Gastroesophageal sphincter (tissue), 4 donors: ENCODE measurements around the gene HLA-DMA. TPM values are rescaled to one million over a fixed set of nuclear protein-coding genes. Genes with fewer than 3 reads are reported as not detected.

Experiments
- ATAC-seq: fragments of 150-250 bp; one replicate; pipeline ENCODE4 v1.9.1; 2016; ENCODE audit warnings: mild to moderate bottlenecking, moderate library complexity
- H3K27ac ChIP-seq, 4 donors: fragments of 200-600 bp; sonication (generic) in 3 of 4; 1 replicate in 3 of 4; 2 replicates in 1 of 4; pipeline ENCODE4 v1.5.1; 2016 to 2019
- H3K27me3 ChIP-seq: fragments of 200-600 bp; sonication (generic); one replicate; pipeline ENCODE4 v1.5.1; 2019
- H3K36me3 ChIP-seq, 2 donors: fragments of 200-600 bp; sonication (generic); one replicate each; pipeline ENCODE4 v1.5.1; 2019; ENCODE audit warnings: control low read depth in 1 of 2
- H3K4me1 ChIP-seq, 3 donors: fragments of 200-600 bp; sonication (generic); 1 replicate in 2 of 3; 2 replicates in 1 of 3; pipeline ENCODE4 v1.5.1; 2016 to 2019; ENCODE audit warnings: control low read depth in 2 of 3
- H3K4me3 ChIP-seq, 2 donors: fragments of 200-600 bp; sonication (generic); one replicate each; pipeline ENCODE4 v1.5.1; 2019; ENCODE audit warnings: mild to moderate bottlenecking in 1 of 2, moderate library complexity in 1 of 2
- H3K9me3 ChIP-seq, 3 donors: fragments of 200-600 bp; sonication (generic); one replicate each; pipeline ENCODE4 v1.5.1; 2017 to 2019; ENCODE audit warnings: control low read depth in 2 of 3
- EP300 ChIP-seq: sonication (generic); formaldehyde crosslinking; IDR thresholded peaks from one replicate; pipeline ENCODE4 v1.6.1; 2017; ENCODE audit warnings: antibody characterized with exemption, mild to moderate bottlenecking
- POLR2A ChIP-seq, 2 donors: fragments of 450-650 bp; IDR thresholded peaks; one replicate each; pipeline ENCODE4 v1.6.1; 2017; ENCODE audit warnings: antibody characterized with exemption in 2 of 2, mild to moderate bottlenecking in 2 of 2, moderate library complexity in 1 of 2
- POLR2AphosphoS5 ChIP-seq: sonication (generic); formaldehyde crosslinking; IDR thresholded peaks from one replicate; pipeline ENCODE4 v1.6.1; 2017; ENCODE audit warnings: antibody characterized with exemption
- WGBS, 2 donors: methylation state at CpG; one replicate each; pipeline ENCODE4 v1.1.5; 2018; ENCODE audit warnings: low coverage in 1 of 2; 5-methylcytosine and 5-hydroxymethylcytosine counted together
- total RNA-seq, 4 donors: library from RNA; depleted of rRNA; stranded (reverse); fragments of >200 nt; gene quantifications; one replicate each; pipeline ENCODE4 v1.1.0, GENCODE V29; 2016
- TF ChIP-seq, protein P1 (sequence below), 4 experiments: fragments of 200-600 bp in 2 of 4; fragments of 450-650 bp in 2 of 4; sonication (generic) in 1 of 4; IDR thresholded peaks; one replicate each; pipeline ENCODE4 v1.5.1; 2017 to 2019; ENCODE audit warnings: antibody characterized with exemption in 4 of 4, mild to moderate bottlenecking in 2 of 4, moderate library complexity in 2 of 4

The HLA-DMA gene
- total RNA-seq, 4 donors from 2014 or later, result 5.8 to 43.8 (median 15.8) TPM

DNA sequence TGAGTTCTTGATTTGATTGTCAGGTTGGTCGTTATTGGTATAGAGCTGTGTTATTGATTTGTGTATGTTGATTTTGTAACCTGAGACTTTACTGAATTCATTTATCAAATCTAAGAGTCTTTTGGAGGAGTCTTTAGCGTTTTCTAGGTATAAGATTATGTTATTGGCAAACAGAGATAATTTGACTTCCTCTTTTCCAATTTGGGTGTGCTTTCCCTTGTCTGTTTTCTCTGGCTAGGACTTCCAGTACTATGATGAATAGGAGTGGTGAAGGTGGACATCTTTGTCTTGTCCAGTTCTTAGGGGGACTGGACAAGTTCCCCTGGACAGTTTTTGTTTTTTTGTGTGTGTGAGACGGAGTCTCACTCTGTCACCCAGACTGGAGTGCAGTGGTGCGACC is 39.1 kb upstream of the HLA-DMA start:
- peaks cover 4% of the 10 kb centered on the region for H3K27me3 ChIP-seq
- H3K4me1 ChIP-seq, result no peaks in the 10 kb centered on the region
- H3K36me3 ChIP-seq, result no peaks in the 10 kb centered on the region
- no peak for ATAC-seq
- no peak overlapping the region for H3K4me3 ChIP-seq
- H3K27ac ChIP-seq, result no peak overlapping the region
- H3K9me3 ChIP-seq, result no peaks in the 10 kb centered on the region
- TF ChIP-seq, protein P1, sequence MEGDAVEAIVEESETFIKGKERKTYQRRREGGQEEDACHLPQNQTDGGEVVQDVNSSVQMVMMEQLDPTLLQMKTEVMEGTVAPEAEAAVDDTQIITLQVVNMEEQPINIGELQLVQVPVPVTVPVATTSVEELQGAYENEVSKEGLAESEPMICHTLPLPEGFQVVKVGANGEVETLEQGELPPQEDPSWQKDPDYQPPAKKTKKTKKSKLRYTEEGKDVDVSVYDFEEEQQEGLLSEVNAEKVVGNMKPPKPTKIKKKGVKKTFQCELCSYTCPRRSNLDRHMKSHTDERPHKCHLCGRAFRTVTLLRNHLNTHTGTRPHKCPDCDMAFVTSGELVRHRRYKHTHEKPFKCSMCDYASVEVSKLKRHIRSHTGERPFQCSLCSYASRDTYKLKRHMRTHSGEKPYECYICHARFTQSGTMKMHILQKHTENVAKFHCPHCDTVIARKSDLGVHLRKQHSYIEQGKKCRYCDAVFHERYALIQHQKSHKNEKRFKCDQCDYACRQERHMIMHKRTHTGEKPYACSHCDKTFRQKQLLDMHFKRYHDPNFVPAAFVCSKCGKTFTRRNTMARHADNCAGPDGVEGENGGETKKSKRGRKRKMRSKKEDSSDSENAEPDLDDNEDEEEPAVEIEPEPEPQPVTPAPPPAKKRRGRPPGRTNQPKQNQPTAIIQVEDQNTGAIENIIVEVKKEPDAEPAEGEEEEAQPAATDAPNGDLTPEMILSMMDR (IDR thresholded peaks at IDR 0.05), result no peak
- TF ChIP-seq POLR2A (IDR thresholded peaks at IDR 0.05), result no peak
- no peak for TF ChIP-seq EP300
- no peak for TF ChIP-seq POLR2AphosphoS5
- 70 to 71% methylated on average over 2 to 3 of the region's 4 CpGs for WGBS, 2 donors

DNA sequence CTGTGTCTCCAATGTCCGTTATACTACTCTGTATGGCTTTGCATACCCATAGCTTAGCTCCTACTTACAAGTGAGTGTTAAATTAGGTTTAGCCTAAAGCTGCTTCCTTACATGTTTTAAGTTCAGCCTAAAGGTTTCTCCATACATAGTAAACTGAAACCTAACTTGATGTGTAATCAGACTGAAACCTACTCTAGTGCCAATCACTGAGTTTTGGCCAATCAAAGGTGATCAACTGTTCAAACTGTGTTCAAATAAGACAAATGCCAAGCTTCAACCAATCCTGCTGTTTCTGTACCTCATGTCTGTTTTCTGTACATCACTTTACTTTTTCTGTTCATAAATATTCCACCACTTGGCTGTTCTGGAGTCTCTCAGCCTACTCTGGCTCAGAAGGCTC is 36.5 kb upstream of the HLA-DMA start:
- H3K4me1 ChIP-seq, result peaks cover 0 to 8% (median 0%) of the 10 kb centered on the region in 3 donors
- no peak overlapping the region for H3K4me3 ChIP-seq
- no peak for ATAC-seq
- H3K36me3 ChIP-seq, result no peaks in the 10 kb centered on the region
- H3K9me3 ChIP-seq, result no peaks in the 10 kb centered on the region
- H3K27me3 ChIP-seq, result no peaks in the 10 kb centered on the region
- H3K27ac ChIP-seq, result no peak overlapping the region
- TF ChIP-seq, protein P1 (IDR thresholded peaks at IDR 0.05), result no peak
- TF ChIP-seq POLR2AphosphoS5 (no peak), POLR2A (IDR thresholded peaks at IDR 0.05) (no peak), EP300 (no peak)
- 93 to 100% methylated on average over 1 of the region's 1 CpG for WGBS, 2 donors

DNA sequence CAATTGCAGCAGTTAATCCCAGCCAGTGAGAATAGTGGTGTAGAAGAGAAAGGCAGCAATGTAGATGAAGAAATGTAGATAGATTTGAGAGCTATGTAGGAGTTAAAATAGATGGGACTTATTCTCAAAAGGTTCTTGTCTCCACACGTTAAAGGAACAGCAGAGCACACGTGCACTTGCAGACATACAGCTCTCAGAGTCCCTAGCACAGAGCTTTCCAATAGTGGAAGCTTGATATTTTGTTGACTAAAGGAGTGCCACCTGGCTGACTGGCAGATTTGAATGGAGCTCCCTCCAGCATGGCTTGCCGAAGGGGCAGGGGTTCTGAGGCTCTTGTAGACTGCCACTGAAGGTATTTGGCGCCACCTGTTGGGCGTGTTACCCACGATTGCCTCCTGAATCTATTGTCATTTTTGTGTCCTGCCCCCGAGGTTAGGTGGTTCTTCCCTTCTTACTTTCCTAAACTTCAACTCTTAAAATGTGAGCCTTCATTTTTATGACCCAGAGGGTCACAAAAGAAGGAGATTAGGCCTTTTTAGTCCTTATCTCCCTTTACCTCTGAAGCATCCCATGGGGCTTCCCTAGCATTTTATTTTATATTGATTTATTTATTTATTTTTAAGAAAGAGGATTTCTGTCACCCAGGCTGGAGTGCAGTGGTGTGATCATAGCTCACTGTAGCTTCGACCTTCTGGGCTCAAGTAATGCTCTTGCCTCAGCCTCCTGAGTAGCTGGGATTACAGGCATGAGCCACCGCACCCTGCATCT is 31.9 kb upstream of the HLA-DMA start:
- Histone ChIP-seq H3K9me3 (no peaks in the 10 kb centered on the region), H3K27me3 (no peaks in the 10 kb centered on the region), H3K4me3 (no peak overlapping the region), H3K36me3 (peaks cover 0 to 22% of the 10 kb centered on the region in 2 donors), H3K27ac (peak overlapping the region in 1 of 4 donors; percentile 14), H3K4me1 (peaks cover 0 to 44% (median 2%) of the 10 kb centered on the region in 3 donors)
- 13 to 21% methylated on average over 6 to 9 of the region's 9 CpGs for WGBS, 2 donors
- TF ChIP-seq POLR2AphosphoS5, result no peak
- TF ChIP-seq EP300, result no peak
- no peak for TF ChIP-seq POLR2A (IDR thresholded peaks at IDR 0.05)
- TF ChIP-seq, protein P1 (IDR thresholded peaks at IDR 0.05), result peak; percentile 79 to 95 (median 82)
- ATAC-seq, result peak; percentile 79

DNA sequence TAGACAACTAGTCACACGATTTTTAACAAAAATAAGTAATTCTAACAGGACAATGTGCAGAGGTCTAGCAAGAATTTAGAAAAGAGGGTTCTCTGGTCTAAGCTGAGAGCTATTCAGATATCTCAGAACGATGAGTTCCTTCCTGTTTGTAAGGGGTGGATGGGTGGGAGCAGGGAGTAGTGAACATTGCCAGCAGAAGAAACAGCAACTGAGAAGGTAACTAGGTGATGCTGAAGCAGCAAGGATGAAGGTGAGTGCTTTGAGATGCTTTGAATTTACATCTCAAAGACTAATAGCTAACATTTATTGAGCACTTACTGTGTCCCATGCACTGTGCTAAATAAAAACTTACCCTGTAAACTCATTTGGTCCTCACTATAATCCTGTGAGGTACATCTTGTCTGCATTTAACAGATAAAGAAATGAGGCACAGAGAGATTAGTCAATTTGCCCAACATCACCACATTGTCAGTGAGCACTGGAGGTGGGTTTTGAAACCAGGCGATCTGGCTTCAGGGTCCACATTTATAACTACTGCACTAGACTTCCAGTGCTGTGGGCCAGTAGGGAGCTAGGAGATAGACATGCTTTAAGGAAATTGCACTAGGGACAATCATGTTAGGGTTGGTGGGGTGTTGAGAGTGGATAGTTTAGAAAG is 31.2 kb upstream of the HLA-DMA start:
- peaks cover 0 to 51% (median 2%) of the 10 kb centered on the region in 3 donors for H3K4me1 ChIP-seq
- H3K4me3 ChIP-seq, result no peak overlapping the region
- ATAC-seq, result no peak
- no peaks in the 10 kb centered on the region for H3K9me3 ChIP-seq
- WGBS, 2 donors, result 49 to 56% methylated on average over 3 of the region's 3 CpGs
- H3K27me3 ChIP-seq, result no peaks in the 10 kb centered on the region
- peaks cover 2 to 29% of the 10 kb centered on the region in 2 donors for H3K36me3 ChIP-seq
- TF ChIP-seq POLR2AphosphoS5 (no peak), EP300 (no peak), POLR2A (IDR thresholded peaks at IDR 0.05) (no peak)
- TF ChIP-seq, protein P1 (IDR thresholded peaks at IDR 0.05), result no peak
- H3K27ac ChIP-seq, result peak overlapping the region in 2 of 4 donors; percentile 14 to 50
